Measurements from ENCODE around the gene METTL4. TPM values are rescaled to one million over a fixed set of nuclear protein-coding genes. Genes with fewer than 3 reads are reported as not detected.

Gene METTL4
- total RNA-seq, 1 experiment from 2014 or later = 20.3 TPM

GRCh38 chr18:2538236-2538635, 33.1 kb downstream of the METTL4 start:
- CTCF ChIA-PET = no interaction called here
- Mint-ChIP-seq H3K4me1 (ENCODE audit: low read depth, unreplicated experiment) (no peaks in the 10 kb centered on the region), H3K9me3 (ENCODE audit: low read depth, unreplicated experiment) (no peaks in the 10 kb centered on the region), H3K27ac (ENCODE audit: unreplicated experiment) (no peak overlapping the region), H3K27me3 (ENCODE audit: unreplicated experiment) (no peaks in the 10 kb centered on the region), H3K36me3 (ENCODE audit: insufficient read depth, unreplicated experiment) (no peaks in the 10 kb centered on the region), H3K4me3 (ENCODE audit: low read depth, unreplicated experiment) (no peak overlapping the region)
- intact Hi-C loops (cut with micrococcal nuclease; ENCODE audit: unreplicated experiment) = no loop called here
- no TSS peak for BruUV-seq (replicated peaks)
- no peak for DNase-seq
- no peak for TF ChIP-seq CTCF (IDR thresholded peaks at IDR 0.05; ENCODE audit: unreplicated experiment)

GRCh38 chr18:2537296-2537695, 34.0 kb downstream of the METTL4 start:
- no peak for TF ChIP-seq CTCF (IDR thresholded peaks at IDR 0.05; ENCODE audit: unreplicated experiment)
- H3K27ac Mint-ChIP-seq (ENCODE audit: unreplicated experiment) = no peak overlapping the region
- intact Hi-C loops (cut with micrococcal nuclease; ENCODE audit: unreplicated experiment) = no loop called here
- no peaks in the 10 kb centered on the region for H3K9me3 Mint-ChIP-seq (ENCODE audit: low read depth, unreplicated experiment)
- no peaks in the 10 kb centered on the region for H3K4me1 Mint-ChIP-seq (ENCODE audit: low read depth, unreplicated experiment)
- DNase-seq = no peak
- no peaks in the 10 kb centered on the region for H3K27me3 Mint-ChIP-seq (ENCODE audit: unreplicated experiment)
- BruUV-seq (replicated peaks) = no TSS peak
- CTCF ChIA-PET = no interaction called here
- H3K4me3 Mint-ChIP-seq (ENCODE audit: low read depth, unreplicated experiment) = no peak overlapping the region
- H3K36me3 Mint-ChIP-seq (ENCODE audit: insufficient read depth, unreplicated experiment) = no peaks in the 10 kb centered on the region

- no TSS peak for BruUV-seq (replicated peaks)
- H3K4me3 Mint-ChIP-seq (ENCODE audit: low read depth, unreplicated experiment) = no peak overlapping the region
- H3K9me3 Mint-ChIP-seq (ENCODE audit: low read depth, unreplicated experiment) = no peaks in the 10 kb centered on the region
- CTCF ChIA-PET = no interaction called here
- no peaks in the 10 kb centered on the region for H3K27me3 Mint-ChIP-seq (ENCODE audit: unreplicated experiment)
- H3K4me1 Mint-ChIP-seq (ENCODE audit: low read depth, unreplicated experiment) = no peaks in the 10 kb centered on the region
- no peaks in the 10 kb centered on the region for H3K36me3 Mint-ChIP-seq (ENCODE audit: insufficient read depth, unreplicated experiment)
- no peak overlapping the region for H3K27ac Mint-ChIP-seq (ENCODE audit: unreplicated experiment)
- TF ChIP-seq CTCF (IDR thresholded peaks at IDR 0.05; ENCODE audit: unreplicated experiment) = no peak
- intact Hi-C loops (cut with micrococcal nuclease; ENCODE audit: unreplicated experiment) = no loop called here
- no peak for DNase-seq
Observed at GRCh38 chr18:2536493-2536892, 34.8 kb downstream of the METTL4 start.

- no peaks in the 10 kb centered on the region for H3K36me3 Mint-ChIP-seq (ENCODE audit: insufficient read depth, unreplicated experiment)
- TF ChIP-seq CTCF (IDR thresholded peaks at IDR 0.05; ENCODE audit: unreplicated experiment) = no peak
- H3K27me3 Mint-ChIP-seq (ENCODE audit: unreplicated experiment) = no peaks in the 10 kb centered on the region
- H3K4me3 Mint-ChIP-seq (ENCODE audit: low read depth, unreplicated experiment) = no peak overlapping the region
- H3K27ac Mint-ChIP-seq (ENCODE audit: unreplicated experiment) = no peak overlapping the region
- H3K4me1 Mint-ChIP-seq (ENCODE audit: low read depth, unreplicated experiment) = no peaks in the 10 kb centered on the region
- DNase-seq = no peak
- CTCF ChIA-PET = no interaction called here
- intact Hi-C loops (cut with micrococcal nuclease; ENCODE audit: unreplicated experiment) = no loop called here
- H3K9me3 Mint-ChIP-seq (ENCODE audit: low read depth, unreplicated experiment) = no peaks in the 10 kb centered on the region
- no TSS peak for BruUV-seq (replicated peaks)
Observed at GRCh38 chr18:2536063-2536462, 35.2 kb downstream of the METTL4 start.
